ENCODE data around the gene CD82.

The CD82 gene

DNA sequence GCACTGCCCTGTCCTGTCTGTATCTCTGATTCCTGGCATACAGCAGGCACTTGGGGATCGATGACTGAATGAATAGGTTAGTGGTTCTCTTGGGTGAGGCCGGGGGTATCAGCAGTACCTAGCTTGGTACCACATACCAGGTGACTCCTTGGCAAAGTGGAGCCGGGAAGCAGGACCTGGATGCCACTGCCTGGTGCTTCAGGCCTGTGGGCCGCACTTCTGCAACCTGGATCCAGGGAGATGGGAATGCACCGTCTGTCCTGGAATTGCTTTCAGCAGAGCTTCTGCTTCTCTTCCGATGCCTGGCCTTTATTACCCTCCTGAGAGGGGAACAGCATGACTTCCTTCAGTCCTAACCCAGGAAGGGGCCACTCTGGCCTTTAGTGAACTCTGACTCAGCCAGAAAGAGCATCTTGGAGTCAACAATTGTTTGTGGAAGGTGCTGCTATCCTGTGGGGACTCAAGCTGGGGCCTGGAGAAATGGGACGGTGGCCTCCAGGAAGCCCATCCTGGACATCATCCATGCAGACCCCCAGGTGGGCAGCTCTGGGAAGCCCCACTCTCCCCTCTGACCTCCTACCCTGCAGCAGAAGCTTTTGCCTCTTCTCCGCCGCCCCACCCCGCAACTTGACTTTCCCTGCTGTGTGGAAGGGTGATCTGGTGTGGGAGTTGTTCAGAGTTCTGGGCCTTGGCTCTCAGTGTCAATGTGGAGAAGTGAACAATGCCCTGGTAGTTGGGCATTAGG lies 5.1 kb downstream of the CD82 start:
- peaks cover 55% of the 10 kb centered on the region for H3K4me1 ChIP-seq (ENCODE audit: low read length)
- H3K79me2 ChIP-seq (ENCODE audit: low read length) = peaks cover 100% of the 10 kb centered on the region

DNA sequence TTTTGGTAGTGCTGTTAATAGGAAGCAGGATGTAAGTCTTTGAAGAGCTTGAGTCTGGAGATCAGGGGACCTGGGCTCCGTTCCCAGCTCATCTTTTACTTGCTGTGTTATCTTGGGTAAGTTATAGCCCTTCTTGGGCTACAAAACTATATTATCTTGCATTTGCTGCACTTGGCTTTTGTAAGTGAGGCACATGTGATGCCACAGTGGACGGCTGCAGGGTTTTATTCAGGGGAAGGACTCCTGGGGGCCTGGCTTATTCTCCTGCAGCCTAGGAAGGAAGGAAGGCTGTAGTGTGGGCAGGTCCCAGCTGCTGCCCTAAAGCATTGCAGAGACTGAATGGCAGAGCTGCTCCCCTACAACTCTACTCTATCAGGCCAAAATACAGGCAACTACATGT lies 6.4 kb downstream of the CD82 start:
- Histone ChIP-seq H3K9ac (ENCODE audit: low read length) (no peak overlapping the region), H4K20me1 (ENCODE audit: insufficient read depth, low read length) (peaks cover 99% of the 10 kb centered on the region), H3K36me3 (replicated peaks; ENCODE audit: low read depth, low read length) (peaks cover 67% of the 10 kb centered on the region), H3K4me2 (ENCODE audit: low read length) (no peak overlapping the region), H3K79me2 (ENCODE audit: low read length) (peaks cover 100% of the 10 kb centered on the region), H2AFZ (ENCODE audit: low read depth, low read length) (no peak overlapping the region), H3K4me1 (ENCODE audit: low read length) (peaks cover 49% of the 10 kb centered on the region), H3K4me3 (ENCODE audit: low read length) (no peak overlapping the region), H3K27ac (ENCODE audit: low read length) (no peak overlapping the region), H3K27me3 (ENCODE audit: low read depth, low read length) (no peaks in the 10 kb centered on the region), H3K9me3 (ENCODE audit: insufficient read depth, low read length) (no peaks in the 10 kb centered on the region)
- TF ChIP-seq EZH2phosphoT487 (IDR thresholded peaks at IDR 0.05; ENCODE audit: low read depth) = no peak
- TF ChIP-seq, protein P1, sequence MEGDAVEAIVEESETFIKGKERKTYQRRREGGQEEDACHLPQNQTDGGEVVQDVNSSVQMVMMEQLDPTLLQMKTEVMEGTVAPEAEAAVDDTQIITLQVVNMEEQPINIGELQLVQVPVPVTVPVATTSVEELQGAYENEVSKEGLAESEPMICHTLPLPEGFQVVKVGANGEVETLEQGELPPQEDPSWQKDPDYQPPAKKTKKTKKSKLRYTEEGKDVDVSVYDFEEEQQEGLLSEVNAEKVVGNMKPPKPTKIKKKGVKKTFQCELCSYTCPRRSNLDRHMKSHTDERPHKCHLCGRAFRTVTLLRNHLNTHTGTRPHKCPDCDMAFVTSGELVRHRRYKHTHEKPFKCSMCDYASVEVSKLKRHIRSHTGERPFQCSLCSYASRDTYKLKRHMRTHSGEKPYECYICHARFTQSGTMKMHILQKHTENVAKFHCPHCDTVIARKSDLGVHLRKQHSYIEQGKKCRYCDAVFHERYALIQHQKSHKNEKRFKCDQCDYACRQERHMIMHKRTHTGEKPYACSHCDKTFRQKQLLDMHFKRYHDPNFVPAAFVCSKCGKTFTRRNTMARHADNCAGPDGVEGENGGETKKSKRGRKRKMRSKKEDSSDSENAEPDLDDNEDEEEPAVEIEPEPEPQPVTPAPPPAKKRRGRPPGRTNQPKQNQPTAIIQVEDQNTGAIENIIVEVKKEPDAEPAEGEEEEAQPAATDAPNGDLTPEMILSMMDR (IDR thresholded peaks at IDR 0.05; ENCODE audit: low read depth, low read length) = no peak

More for the DNA sequence above, 5.1 kb downstream of the CD82 start:
- TF ChIP-seq, protein P1 (IDR thresholded peaks at IDR 0.05; ENCODE audit: low read depth, low read length) = no peak
- TF ChIP-seq EZH2phosphoT487 (IDR thresholded peaks at IDR 0.05; ENCODE audit: low read depth) = no peak
- no peak overlapping the region for H3K4me3 ChIP-seq (ENCODE audit: low read length)
- no peaks in the 10 kb centered on the region for H3K9me3 ChIP-seq (ENCODE audit: insufficient read depth, low read length)
- peaks cover 90% of the 10 kb centered on the region for H4K20me1 ChIP-seq (ENCODE audit: insufficient read depth, low read length)
- H3K4me2 ChIP-seq (ENCODE audit: low read length) = no peak overlapping the region
- H3K9ac ChIP-seq (ENCODE audit: low read length) = no peak overlapping the region
- H3K27me3 ChIP-seq (ENCODE audit: low read depth, low read length) = no peaks in the 10 kb centered on the region
- H2AFZ ChIP-seq (ENCODE audit: low read depth, low read length) = no peak overlapping the region
- H3K36me3 ChIP-seq (replicated peaks; ENCODE audit: low read depth, low read length) = peaks cover 64% of the 10 kb centered on the region
- no peak overlapping the region for H3K27ac ChIP-seq (ENCODE audit: low read length)

DNA sequence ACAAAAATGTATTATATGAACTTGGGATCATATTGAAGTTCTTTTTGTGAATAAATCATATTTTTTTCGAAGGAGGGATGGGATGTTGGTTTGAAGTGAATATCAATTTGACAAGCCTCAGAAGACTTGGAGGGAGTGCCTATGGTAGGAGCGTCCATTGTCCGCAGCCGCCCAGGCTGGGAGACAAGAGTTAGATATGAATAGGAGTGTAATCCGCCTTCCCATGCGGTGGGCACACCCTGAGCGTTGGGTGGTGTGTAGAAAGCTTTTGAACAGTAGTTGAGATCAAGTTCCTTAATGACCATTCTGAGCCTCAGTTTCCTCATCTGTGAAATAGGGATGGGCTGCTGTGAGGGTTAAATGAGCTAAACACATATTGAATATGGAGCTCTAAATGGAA lies 7.0 kb downstream of the CD82 start:
- Histone ChIP-seq H3K79me2 (ENCODE audit: low read length) (peaks cover 100% of the 10 kb centered on the region), H3K27me3 (ENCODE audit: low read depth, low read length) (no peaks in the 10 kb centered on the region), H3K4me3 (ENCODE audit: low read length) (no peak overlapping the region), H3K9me3 (ENCODE audit: insufficient read depth, low read length) (no peaks in the 10 kb centered on the region), H3K27ac (ENCODE audit: low read length) (no peak overlapping the region), H3K4me2 (ENCODE audit: low read length) (no peak overlapping the region), H2AFZ (ENCODE audit: low read depth, low read length) (no peak overlapping the region), H3K36me3 (replicated peaks; ENCODE audit: low read depth, low read length) (peaks cover 67% of the 10 kb centered on the region), H3K9ac (ENCODE audit: low read length) (no peak overlapping the region), H3K4me1 (ENCODE audit: low read length) (peaks cover 43% of the 10 kb centered on the region), H4K20me1 (ENCODE audit: insufficient read depth, low read length) (peaks cover 99% of the 10 kb centered on the region)
- no peak for TF ChIP-seq EZH2phosphoT487 (IDR thresholded peaks at IDR 0.05; ENCODE audit: low read depth)
- TF ChIP-seq, protein P1 (IDR thresholded peaks at IDR 0.05; ENCODE audit: low read depth, low read length) = no peak

DNA sequence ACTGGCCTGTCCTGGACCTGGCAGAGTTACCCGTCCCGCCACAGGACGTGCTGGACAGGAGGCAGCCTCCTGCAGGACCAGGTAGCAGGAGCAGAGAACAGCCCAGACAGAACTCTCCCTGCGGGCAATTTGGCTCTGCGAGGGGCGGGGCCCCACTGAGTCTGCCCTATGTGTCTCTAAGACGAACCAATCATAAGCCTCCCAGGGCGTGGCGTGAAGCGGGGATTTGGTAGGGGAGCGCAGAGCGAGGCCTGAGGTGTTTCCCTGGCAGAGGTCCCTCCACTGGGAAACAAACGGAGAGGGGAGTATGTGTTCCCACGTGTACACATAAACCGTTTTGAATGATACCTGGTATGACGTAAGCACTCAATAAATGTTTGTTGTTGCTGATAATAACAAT lies 7.4 kb downstream of the CD82 start:
- no peak overlapping the region for H3K9ac ChIP-seq (ENCODE audit: low read length)
- peaks cover 67% of the 10 kb centered on the region for H3K36me3 ChIP-seq (replicated peaks; ENCODE audit: low read depth, low read length)
- peaks cover 100% of the 10 kb centered on the region for H3K79me2 ChIP-seq (ENCODE audit: low read length)
- TF ChIP-seq EZH2phosphoT487 (IDR thresholded peaks at IDR 0.05; ENCODE audit: low read depth) = no peak
- TF ChIP-seq, protein P1 (IDR thresholded peaks at IDR 0.05; ENCODE audit: low read depth, low read length) = no peak
- H3K27ac ChIP-seq (ENCODE audit: low read length) = no peak overlapping the region
- H3K4me3 ChIP-seq (ENCODE audit: low read length) = no peak overlapping the region
- H3K4me1 ChIP-seq (ENCODE audit: low read length) = peaks cover 39% of the 10 kb centered on the region
- H2AFZ ChIP-seq (ENCODE audit: low read depth, low read length) = no peak overlapping the region
- H4K20me1 ChIP-seq (ENCODE audit: insufficient read depth, low read length) = peaks cover 99% of the 10 kb centered on the region
- no peak overlapping the region for H3K4me2 ChIP-seq (ENCODE audit: low read length)
- no peaks in the 10 kb centered on the region for H3K27me3 ChIP-seq (ENCODE audit: low read depth, low read length)
- H3K9me3 ChIP-seq (ENCODE audit: insufficient read depth, low read length) = no peaks in the 10 kb centered on the region

Data from OCI-LY3 (cell line).